Tibial nerve (tissue), 4 donors: ENCODE results near the gene SHISA6.

ENCODE experiments used
- EP300 ChIP-seq, 2 donors: sonication (generic); formaldehyde crosslinking; IDR thresholded peaks; one replicate each; pipeline ENCODE4 v1.6.1; 2017; ENCODE audit warnings: antibody characterized with exemption in 2 of 2, mild to moderate bottlenecking in 1 of 2
- POLR2A ChIP-seq, 2 donors: fragments of 450-650 bp; IDR thresholded peaks; one replicate each; pipeline ENCODE4 v1.6.1; 2017; ENCODE audit warnings: antibody characterized with exemption in 2 of 2, mild to moderate bottlenecking in 2 of 2, moderate library complexity in 2 of 2
- TF ChIP-seq, protein P1 (sequence below), 5 experiments: fragments of 200-600 bp in 3 of 5; fragments of 450-650 bp in 2 of 5; sonication (generic) in 3 of 5; IDR thresholded peaks; one replicate each; pipeline ENCODE4 v1.5.1; 2016 to 2019; ENCODE audit warnings: antibody characterized with exemption in 5 of 5, mild to moderate bottlenecking in 3 of 5, moderate library complexity in 2 of 5

DNA sequence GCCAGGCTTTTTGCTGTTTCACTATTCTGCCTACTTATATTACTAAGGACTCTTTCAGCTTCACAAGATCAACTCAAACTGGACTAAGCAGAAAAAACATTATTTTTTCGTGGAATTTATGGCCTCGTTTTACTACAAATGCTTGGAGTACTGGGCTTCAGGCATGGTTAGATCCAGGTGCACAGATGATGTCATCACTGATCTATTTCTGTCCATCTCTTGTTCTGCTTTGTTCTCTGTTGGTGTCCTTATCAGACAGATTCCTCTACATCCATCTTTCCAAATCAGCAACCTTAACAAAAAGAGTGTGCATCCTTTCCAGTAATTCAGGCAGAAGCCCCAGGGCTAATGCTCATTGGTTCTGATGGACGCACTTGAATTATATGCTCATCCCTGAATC lies 247.4 kb downstream of the SHISA6 start:
- TF ChIP-seq, protein P1, sequence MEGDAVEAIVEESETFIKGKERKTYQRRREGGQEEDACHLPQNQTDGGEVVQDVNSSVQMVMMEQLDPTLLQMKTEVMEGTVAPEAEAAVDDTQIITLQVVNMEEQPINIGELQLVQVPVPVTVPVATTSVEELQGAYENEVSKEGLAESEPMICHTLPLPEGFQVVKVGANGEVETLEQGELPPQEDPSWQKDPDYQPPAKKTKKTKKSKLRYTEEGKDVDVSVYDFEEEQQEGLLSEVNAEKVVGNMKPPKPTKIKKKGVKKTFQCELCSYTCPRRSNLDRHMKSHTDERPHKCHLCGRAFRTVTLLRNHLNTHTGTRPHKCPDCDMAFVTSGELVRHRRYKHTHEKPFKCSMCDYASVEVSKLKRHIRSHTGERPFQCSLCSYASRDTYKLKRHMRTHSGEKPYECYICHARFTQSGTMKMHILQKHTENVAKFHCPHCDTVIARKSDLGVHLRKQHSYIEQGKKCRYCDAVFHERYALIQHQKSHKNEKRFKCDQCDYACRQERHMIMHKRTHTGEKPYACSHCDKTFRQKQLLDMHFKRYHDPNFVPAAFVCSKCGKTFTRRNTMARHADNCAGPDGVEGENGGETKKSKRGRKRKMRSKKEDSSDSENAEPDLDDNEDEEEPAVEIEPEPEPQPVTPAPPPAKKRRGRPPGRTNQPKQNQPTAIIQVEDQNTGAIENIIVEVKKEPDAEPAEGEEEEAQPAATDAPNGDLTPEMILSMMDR (IDR thresholded peaks at IDR 0.05): no peak
- TF ChIP-seq POLR2A (IDR thresholded peaks at IDR 0.05) (no peak), EP300 (IDR thresholded peaks at IDR 0.05) (no peak)
